ENCODE results near the gene CFAP61.

DNA sequence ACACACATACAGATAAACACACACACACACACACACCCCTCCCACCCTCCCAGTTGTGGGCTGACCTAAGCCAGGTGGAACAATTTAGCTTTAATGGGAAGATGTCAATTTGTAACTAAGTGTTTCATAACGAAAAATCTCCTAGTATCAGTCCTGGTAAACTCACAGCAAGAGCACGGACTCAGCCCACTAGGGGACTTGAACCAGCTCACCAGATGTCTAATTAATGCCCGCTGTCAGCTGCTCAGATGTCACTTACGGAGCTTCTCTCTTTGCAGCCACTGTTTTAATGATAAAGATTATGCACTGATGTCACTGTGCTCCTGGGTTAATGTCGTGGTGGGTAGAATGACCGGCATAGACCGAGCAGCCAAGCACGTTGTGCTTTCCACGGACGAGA lies 199.0 kb downstream of the CFAP61 start:
- TF ChIP-seq, protein P1, sequence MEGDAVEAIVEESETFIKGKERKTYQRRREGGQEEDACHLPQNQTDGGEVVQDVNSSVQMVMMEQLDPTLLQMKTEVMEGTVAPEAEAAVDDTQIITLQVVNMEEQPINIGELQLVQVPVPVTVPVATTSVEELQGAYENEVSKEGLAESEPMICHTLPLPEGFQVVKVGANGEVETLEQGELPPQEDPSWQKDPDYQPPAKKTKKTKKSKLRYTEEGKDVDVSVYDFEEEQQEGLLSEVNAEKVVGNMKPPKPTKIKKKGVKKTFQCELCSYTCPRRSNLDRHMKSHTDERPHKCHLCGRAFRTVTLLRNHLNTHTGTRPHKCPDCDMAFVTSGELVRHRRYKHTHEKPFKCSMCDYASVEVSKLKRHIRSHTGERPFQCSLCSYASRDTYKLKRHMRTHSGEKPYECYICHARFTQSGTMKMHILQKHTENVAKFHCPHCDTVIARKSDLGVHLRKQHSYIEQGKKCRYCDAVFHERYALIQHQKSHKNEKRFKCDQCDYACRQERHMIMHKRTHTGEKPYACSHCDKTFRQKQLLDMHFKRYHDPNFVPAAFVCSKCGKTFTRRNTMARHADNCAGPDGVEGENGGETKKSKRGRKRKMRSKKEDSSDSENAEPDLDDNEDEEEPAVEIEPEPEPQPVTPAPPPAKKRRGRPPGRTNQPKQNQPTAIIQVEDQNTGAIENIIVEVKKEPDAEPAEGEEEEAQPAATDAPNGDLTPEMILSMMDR (IDR thresholded peaks at IDR 0.05) = no peak
- no peak for TF ChIP-seq POLR2A (IDR thresholded peaks at IDR 0.05)
